ENCODE results near the gene NMNAT3.

DNA sequence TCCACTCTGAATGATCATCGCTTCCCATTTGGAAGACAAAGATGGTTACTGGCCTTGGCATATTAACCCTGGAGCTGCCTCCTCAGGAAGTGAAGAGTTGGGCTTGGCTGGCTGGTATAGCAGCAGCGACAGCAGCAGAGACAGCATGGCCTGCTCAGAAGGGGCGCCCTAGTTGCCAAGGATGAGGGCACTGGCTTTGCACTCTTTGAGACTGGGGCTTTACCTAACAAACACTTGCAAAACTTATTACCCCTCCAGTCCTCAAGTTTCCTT is 69.7 kb downstream of the NMNAT3 start:
- TF ChIP-seq YY1 (IDR thresholded peaks at IDR 0.05; ENCODE audit: insufficient read depth, insufficient read length) (no peak), ZNF274 (IDR thresholded peaks at IDR 0.05; ENCODE audit: low read depth, low read length) (no peak), SUZ12 (IDR thresholded peaks at IDR 0.05; ENCODE audit: extremely low read depth, insufficient read depth, insufficient read length) (no peak)
